A204.1 (cell line): ENCODE measurements around the gene TMEM95.
"Not testable (repeated sequence)": the region's sequence is repeated elsewhere in the genome, so short reads cannot be mapped to it uniquely, and the experiment has no call there.

Experiments
- FAIRE-seq: peaks from 2 replicates; lab custom pipeline; 2012; peaks lifted over from hg19 to GRCh38; lab: Jason Lieb, UNC

Gene TMEM95

GRCh38 chr17:7323731-7324437 is 31.1 kb upstream of the TMEM95 start:
- FAIRE-seq: no peak

- no peak for FAIRE-seq
Measured at GRCh38 chr17:7324438-7324779, 30.5 kb upstream of the TMEM95 start.

GRCh38 chr17:7325031-7325528 is 29.9 kb upstream of the TMEM95 start:
- FAIRE-seq: no peak

GRCh38 chr17:7326186-7326585 is 28.8 kb upstream of the TMEM95 start:
- FAIRE-seq: no peak

DNA sequence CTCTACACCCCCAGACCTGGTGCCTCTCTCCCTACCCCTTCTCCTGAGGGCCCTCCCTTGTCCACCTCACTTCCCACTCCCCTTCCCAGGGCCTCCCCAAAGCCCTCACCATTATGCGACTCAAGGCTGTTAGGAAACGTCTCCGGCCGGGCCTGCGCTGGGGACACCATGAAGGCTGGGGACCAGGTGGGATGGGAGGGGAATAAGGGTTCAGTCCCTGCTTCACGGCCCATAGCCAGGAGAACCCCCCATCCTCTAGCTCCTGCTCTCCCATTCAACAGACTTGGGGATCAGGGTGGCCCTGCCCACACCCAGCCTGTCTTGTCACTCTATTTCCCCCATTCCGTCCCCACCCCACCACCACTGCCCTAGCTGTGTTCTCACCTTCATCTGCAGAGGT is 27.9 kb upstream of the TMEM95 start:
- FAIRE-seq: no peak

DNA sequence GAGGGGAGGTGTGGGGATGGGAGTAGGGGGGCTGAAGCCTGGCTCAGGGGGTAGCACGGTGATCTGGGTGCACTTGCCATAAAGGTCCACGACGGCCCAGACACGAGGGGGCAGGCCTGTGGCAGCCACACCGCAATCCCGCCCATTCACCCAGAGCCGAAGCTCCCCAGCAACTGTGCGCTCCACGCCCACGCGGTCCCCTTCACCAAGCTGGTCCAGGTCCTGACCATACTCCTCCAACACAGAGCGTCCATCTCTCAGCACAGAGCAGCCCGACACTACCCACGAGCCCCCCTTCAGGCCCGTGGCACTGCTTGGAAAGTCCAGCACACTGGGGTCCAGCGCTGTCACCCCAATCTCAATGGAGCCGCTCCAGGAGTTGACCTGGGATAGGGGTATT is 27.5 kb upstream of the TMEM95 start:
- no peak for FAIRE-seq

GRCh38 chr17:7328009-7328408 is 26.9 kb upstream of the TMEM95 start:
- no peak for FAIRE-seq

- FAIRE-seq: no peak
Measured at GRCh38 chr17:7328840-7329373, 26.0 kb upstream of the TMEM95 start, which contains the start of gene NEURL4. Gene NEURL4 (minus strand): TSS chr17:7329335. CDS start chr17:7329312, 23 bp downstream.

DNA sequence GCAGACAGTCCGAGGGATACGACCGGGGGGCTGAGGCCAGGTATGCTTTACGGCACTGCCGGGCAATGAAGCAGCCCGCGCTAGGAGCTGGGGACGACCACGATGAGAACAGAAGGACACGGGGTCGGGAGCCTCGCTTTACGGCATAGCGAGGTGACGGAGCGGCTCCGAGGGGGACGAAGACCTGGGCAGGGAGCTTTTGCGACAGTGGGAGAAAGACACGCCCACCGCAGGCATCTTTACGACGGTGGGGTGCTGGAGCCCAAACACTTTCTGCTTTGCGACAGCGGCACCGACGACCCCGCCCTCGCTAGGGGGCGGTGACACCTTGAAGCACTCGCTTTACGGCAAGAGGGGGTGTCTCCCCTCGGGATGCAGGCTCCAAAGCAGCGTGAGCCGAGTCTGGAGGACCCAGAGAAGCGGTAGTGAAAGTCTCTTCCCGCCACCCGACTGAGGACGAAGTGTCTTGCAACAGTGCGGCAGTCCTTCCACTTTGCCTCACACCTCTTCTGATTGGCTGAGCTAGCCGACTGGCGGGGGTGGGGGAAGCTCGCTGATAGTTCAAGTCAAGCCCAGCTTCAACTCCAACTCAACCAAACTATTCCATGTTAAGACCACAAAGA is 25.5 kb upstream of the TMEM95 start:
- FAIRE-seq: peak; percentile 99

DNA sequence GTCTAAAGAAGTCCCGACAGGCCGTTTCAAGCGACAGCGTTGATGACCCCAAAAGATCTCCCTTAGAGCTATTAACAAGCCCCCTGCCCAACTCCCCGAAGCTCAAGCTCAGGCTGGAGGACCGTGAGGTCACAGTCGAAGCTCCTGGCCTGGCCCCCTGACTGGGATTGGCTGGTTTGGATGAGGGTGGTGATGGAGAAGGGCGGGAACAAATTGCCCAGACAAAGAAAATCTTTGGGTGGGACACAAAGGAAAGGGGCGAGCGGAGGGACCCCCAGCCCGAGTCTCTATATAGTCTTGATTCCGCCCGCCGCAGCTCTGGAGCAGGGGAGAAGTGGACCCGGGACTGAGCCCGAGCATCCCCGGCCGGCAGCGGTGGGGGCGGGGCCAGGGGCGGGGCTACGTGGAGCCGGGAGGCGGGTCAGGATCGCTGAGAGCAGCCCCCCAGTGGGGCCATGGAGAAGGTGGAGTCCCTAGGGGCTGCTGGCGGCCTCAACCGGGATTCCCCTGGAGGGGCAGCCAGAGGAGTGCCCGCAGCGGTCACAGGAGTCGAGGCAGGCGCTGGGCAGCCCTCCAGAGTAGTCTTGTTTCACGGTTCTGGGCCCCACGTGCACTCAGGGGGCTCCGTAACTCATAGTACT is 24.8 kb upstream of the TMEM95 start:
- FAIRE-seq: no peak

DNA sequence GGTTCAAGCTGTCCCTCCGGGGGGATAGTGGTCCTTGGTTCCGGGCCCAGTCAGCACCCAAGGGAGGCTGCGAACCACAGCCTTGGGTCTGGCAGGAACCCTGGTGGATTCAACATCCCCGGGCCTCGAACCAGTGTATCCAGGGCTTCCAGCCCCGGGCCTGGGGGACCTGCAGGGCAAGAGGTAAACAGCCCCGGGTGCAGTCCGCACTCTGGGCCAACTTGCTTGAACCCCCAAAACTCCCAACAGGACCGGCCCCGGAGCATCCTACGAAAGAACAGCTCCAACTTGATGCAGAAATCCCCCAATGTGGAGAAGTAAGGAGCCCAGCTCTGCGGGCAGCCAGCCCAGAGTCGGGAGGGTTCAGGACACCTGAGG is 24.3 kb upstream of the TMEM95 start:
- no peak for FAIRE-seq

GRCh38 chr17:7332111-7332510 is 22.8 kb upstream of the TMEM95 start:
- no peak for FAIRE-seq

DNA sequence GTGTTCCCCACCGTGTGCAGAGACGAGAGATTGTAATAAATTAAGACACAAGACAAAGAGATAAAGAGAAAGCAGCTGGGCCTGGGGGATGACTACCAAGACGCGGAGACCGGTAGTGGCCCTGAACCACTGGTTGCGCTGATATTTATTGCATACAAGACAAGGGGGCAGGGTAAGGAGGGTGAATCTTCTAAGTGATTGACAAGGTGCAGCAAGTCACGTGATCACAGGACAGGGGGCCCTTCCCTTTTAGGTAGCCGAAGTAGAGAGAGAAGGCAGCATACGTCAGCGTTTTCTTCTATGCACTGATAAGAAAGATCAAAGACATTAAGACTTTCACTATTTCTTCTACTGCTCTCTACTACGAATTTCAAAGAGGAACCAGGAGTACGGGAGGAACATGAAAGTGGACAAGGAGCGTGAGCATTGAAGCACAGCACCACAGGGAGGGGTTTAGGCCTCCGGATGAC is 22.3 kb upstream of the TMEM95 start:
- not testable (repeated sequence) for FAIRE-seq

DNA sequence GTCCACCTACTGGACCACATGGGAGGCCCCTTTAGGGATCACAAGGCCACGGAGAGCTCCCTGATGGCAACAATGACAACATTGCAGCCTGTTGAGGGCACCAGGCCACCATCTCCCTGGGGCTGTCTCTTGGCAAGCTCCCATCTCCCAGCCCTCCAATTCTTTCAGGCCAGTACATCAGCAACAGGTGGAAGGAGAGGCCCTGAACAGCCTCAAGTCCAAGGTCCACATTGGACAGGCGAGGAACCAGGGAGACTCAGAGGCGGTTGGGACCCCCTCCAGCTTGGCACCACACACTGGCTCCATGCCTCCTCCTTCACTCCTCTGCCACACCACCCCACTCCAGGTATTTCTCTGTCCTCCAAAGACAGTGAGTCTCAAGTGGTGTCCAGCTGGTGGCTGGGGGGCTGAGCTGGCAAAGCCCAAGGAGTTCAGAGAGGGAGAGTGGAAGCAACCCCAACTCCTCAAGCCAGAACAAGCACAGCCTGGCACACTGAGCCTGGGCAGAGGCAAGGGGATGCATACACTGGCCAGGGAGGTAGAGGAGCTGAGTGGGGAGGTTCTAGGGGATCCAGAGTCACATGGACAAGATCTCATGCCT is 19.9 kb upstream of the TMEM95 start:
- no peak for FAIRE-seq

- FAIRE-seq: not testable (repeated sequence)
Measured at GRCh38 chr17:7335765-7336164, 19.2 kb upstream of the TMEM95 start.

DNA sequence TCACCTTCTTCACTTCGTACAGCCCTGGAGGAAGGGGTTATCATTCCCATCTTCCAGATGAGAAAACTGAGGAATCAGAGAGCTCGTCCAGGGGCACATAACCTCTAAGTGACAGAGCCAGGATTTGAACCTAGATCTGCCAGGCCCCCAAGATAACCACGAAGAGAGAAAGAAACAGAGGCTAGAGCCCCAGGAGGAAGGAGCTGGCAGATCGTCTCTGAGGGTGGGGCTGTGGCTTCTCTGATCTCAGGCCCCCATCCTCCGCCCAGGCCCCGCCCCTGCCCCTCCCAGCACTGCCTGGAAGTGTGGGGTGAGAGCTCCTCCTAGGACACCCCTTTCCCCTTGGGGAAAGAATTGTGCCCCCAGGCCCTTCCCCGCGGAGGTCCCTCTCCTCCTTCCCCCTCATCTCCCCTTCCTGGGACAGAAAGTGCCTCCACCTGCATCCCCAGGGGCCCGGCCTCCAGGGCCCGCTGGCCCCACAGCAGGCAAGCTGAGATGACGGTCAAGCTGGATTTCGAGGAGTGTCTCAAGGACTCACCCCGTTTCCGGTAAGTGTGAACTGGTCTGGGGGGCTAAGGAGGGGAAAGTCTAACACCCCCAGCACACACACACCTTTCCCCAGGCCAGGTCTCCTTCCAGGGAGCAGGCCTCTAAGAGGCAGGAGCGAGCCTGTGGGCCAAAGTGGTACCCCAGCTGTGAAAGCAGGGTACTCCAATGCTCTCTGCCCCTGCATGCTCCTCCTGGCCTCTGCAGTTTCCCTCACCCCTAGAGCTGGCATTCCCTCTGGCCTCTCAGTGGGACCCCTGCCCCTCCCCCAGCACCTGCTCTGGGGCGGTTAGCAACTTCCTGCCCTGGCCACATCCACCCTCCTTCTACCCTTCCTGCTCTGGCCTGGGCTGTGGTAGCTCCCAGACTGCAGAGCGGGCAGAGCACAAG is 18.4 kb upstream of the TMEM95 start, which contains the start of gene ACAP1:
TSS of gene ACAP1 (plus strand) at position 290 of the 936 bp plus-strand sequence. CDS start at position 496, 206 bp downstream.
- FAIRE-seq: no peak

GRCh38 chr17:7337600-7337999 is 17.4 kb upstream of the TMEM95 start:
- FAIRE-seq: not testable (repeated sequence)

DNA sequence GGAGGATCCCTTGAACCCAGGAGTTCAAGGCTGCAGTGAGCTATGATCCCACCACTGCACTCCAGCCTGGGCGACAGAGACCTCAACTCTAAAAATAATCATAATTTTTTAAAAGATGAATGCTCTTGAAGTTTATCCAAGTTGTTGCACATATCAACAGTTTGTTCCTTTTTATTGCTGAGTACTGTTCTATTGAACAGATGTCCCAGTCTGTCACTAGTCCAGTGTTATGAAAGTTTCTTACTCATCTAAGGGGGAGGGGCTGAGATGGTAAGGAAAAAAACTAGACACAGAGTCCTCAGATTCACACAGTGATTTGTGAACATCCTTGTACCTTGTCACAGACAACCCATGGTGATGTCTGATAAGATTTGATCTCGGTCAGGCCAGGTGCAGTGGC is 14.8 kb upstream of the TMEM95 start:
- FAIRE-seq: no peak

- FAIRE-seq: no peak
Measured at GRCh38 chr17:7341842-7342241, 13.1 kb upstream of the TMEM95 start.

- FAIRE-seq: no peak
Measured at GRCh38 chr17:7343250-7343649, 11.7 kb upstream of the TMEM95 start.
